ENCODE measurements around the gene MR1. TPM values are rescaled to one million over a fixed set of nuclear protein-coding genes. Genes with fewer than 3 reads are reported as not detected.
"Not testable (repeated sequence)": the region's sequence is repeated elsewhere in the genome, so short reads cannot be mapped to it uniquely, and the experiment has no call there.

The MR1 gene
- total and polyA plus RNA-seq, 2 donors from 2014 or later = 15.2 to 29.3 TPM

DNA sequence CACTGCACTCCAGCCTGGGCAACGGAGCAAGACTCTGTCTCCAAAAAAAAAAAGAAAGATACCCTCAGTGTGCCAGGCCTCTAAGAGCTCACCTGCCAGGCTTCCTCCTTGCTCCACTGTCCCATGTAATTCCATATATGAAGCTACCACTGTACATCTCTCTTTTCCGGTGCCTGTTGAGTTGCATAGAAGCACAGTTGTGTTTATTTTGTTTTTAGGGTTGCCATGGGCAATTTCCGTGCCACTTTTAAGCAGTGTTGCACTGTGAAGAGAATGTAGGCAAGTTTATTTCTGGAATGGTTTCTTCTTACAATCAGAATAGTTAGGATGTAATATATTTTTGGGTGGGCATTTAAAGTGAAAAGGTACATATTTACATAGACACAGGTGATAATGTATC, 23.3 kb downstream of the MR1 start:
- H3K4me3 ChIP-seq (ENCODE audit: low read length in 3 of 3) = no peak overlapping the region
- H3K4me1 ChIP-seq (ENCODE audit: control insufficient read depth in 2 of 3, insufficient read depth in 2 of 3, low read depth in 1 of 3, low read length in 3 of 3) = no peaks in the 10 kb centered on the region
- no peak for TF ChIP-seq CTCF (IDR thresholded peaks at IDR 0.05; ENCODE audit: borderline replicate concordance, extremely low read depth, insufficient read depth)
- FAIRE-seq = no peak
- no peak overlapping the region for H3K9ac ChIP-seq (ENCODE audit: low read length in 3 of 3)
- H3K27me3 ChIP-seq (ENCODE audit: control insufficient read depth, insufficient read depth, low read length) = no peaks in the 10 kb centered on the region
- DNase-seq = no peak
- intact Hi-C loops (cut with DNase I) = no loop called here
- no peaks in the 10 kb centered on the region for H3K9me3 ChIP-seq (ENCODE audit: control insufficient read depth in 2 of 3, insufficient read depth in 1 of 3, low read length in 3 of 3)
- no peak overlapping the region for H3K27ac ChIP-seq (ENCODE audit: low read depth in 2 of 2, low read length in 2 of 2)
- H3K36me3 ChIP-seq (ENCODE audit: control insufficient read depth in 2 of 3, insufficient read depth in 3 of 3, low read length in 3 of 3) = no peaks in the 10 kb centered on the region

DNA sequence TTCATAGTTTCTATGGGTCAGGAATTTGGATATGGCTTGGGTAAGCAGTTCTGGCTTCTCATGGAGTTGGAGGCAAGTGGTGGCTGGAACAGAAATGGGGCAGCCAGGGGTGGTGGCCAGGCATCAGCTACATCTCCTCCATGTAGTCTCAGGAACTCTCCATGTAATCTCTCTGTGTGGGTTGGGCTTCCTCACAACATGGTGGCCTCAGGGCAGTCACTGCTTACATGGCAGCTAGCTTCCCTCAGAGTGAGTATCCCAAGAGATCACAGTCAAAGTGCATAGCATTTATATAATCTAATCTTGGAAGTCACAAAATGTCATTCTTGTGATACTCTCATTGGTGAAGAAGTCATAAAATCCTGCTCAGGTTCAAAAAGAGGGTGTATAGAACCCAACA, 25.7 kb downstream of the MR1 start:
- Histone ChIP-seq H3K36me3 (ENCODE audit: control insufficient read depth in 2 of 3, insufficient read depth in 3 of 3, low read length in 3 of 3) (no peaks in the 10 kb centered on the region), H3K4me1 (ENCODE audit: control insufficient read depth in 2 of 3, insufficient read depth in 2 of 3, low read depth in 1 of 3, low read length in 3 of 3) (no peaks in the 10 kb centered on the region), H3K9ac (ENCODE audit: low read length in 3 of 3) (no peak overlapping the region), H3K9me3 (ENCODE audit: control insufficient read depth in 2 of 3, insufficient read depth in 1 of 3, low read length in 3 of 3) (no peaks in the 10 kb centered on the region), H3K27me3 (ENCODE audit: control insufficient read depth, insufficient read depth, low read length) (no peaks in the 10 kb centered on the region), H3K4me3 (ENCODE audit: low read length in 3 of 3) (no peak overlapping the region), H3K27ac (ENCODE audit: low read depth in 2 of 2, low read length in 2 of 2) (no peak overlapping the region)
- DNase-seq (no peak), FAIRE-seq (no peak)
- TF ChIP-seq CTCF (IDR thresholded peaks at IDR 0.05; ENCODE audit: borderline replicate concordance, extremely low read depth, insufficient read depth) = no peak
- intact Hi-C loops (cut with DNase I) = no loop called here

DNA sequence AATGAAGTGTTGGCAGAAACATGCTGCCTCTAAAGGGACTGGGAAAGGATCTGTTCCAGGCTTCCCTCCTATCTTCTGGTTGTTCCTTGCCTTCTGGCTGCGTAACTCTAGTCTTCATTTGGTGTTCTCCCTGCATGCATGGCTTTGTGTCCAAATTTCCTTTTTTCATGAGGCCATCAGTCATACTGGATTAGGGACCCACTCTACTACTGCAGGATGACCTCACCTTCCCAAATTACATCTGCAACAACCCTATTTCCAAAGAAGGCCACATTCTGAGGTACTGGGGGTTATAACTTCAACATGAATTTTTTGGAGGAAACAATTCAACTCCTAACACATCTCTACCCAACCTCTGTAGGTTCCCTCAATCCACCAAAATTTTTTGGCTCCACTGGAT, 26.3 kb downstream of the MR1 start:
- no peak overlapping the region for H3K4me3 ChIP-seq (ENCODE audit: low read length in 3 of 3)
- H3K9me3 ChIP-seq (ENCODE audit: control insufficient read depth in 2 of 3, insufficient read depth in 1 of 3, low read length in 3 of 3) = no peaks in the 10 kb centered on the region
- DNase-seq = no peak
- TF ChIP-seq CTCF (IDR thresholded peaks at IDR 0.05; ENCODE audit: borderline replicate concordance, extremely low read depth, insufficient read depth) = no peak
- no peak overlapping the region for H3K27ac ChIP-seq (ENCODE audit: low read depth in 2 of 2, low read length in 2 of 2)
- H3K4me1 ChIP-seq (ENCODE audit: control insufficient read depth in 2 of 3, insufficient read depth in 2 of 3, low read depth in 1 of 3, low read length in 3 of 3) = no peaks in the 10 kb centered on the region
- intact Hi-C loops (cut with DNase I) = no loop called here
- no peaks in the 10 kb centered on the region for H3K36me3 ChIP-seq (ENCODE audit: control insufficient read depth in 2 of 3, insufficient read depth in 3 of 3, low read length in 3 of 3)
- H3K9ac ChIP-seq (ENCODE audit: low read length in 3 of 3) = no peak overlapping the region
- no peak for FAIRE-seq
- no peaks in the 10 kb centered on the region for H3K27me3 ChIP-seq (ENCODE audit: control insufficient read depth, insufficient read depth, low read length)

GRCh38 chr1:181060947-181061346, 27.2 kb downstream of the MR1 start:
- H3K36me3 ChIP-seq (ENCODE audit: control insufficient read depth in 2 of 3, insufficient read depth in 3 of 3, low read length in 3 of 3); FAIRE-seq; H3K9ac ChIP-seq (ENCODE audit: low read length in 3 of 3); intact Hi-C loops (cut with DNase I); DNase-seq; H3K27ac ChIP-seq (ENCODE audit: low read depth in 2 of 2, low read length in 2 of 2); H3K27me3 ChIP-seq (ENCODE audit: control insufficient read depth, insufficient read depth, low read length); H3K9me3 ChIP-seq (ENCODE audit: control insufficient read depth in 2 of 3, insufficient read depth in 1 of 3, low read length in 3 of 3); H3K4me1 ChIP-seq (ENCODE audit: control insufficient read depth in 2 of 3, insufficient read depth in 2 of 3, low read depth in 1 of 3, low read length in 3 of 3); H3K4me3 ChIP-seq (ENCODE audit: low read length in 3 of 3): not testable (repeated sequence)
